Measurements from ENCODE around the gene SUSD1.
A peak's percentile ranks its signal among the peaks of the same experiment; 100 is the strongest.

SUSD1 gene

GRCh38 chr9:111994831-111995458, 180.2 kb downstream of the SUSD1 start:
- no peak for DNase-seq (ENCODE audit: insufficient read length, low spot score)
- TF ChIP-seq SPI1 (IDR thresholded peaks at IDR 0.05; ENCODE audit: low read depth, low read length) (peak; percentile 55), TAF1 (IDR thresholded peaks at IDR 0.05; ENCODE audit: low read depth, low read length) (no peak)
- FAIRE-seq: peak; percentile 89

GRCh38 chr9:111993319-111993718, 181.8 kb downstream of the SUSD1 start:
- FAIRE-seq: no peak
- no peak for DNase-seq (ENCODE audit: insufficient read length, low spot score)
- TF ChIP-seq TAF1 (IDR thresholded peaks at IDR 0.05; ENCODE audit: low read depth, low read length): no peak
- no peak for TF ChIP-seq POLR2A (IDR thresholded peaks at IDR 0.05; ENCODE audit: low read depth, low read length)
- no peak for TF ChIP-seq SPI1 (IDR thresholded peaks at IDR 0.05; ENCODE audit: low read depth, low read length)
- TF ChIP-seq POU2F2 (IDR thresholded peaks at IDR 0.05; ENCODE audit: low read depth, low read length): no peak
- TF ChIP-seq PAX5 (IDR thresholded peaks at IDR 0.05; ENCODE audit: insufficient read depth, low read length, severe bottlenecking): no peak
- TF ChIP-seq POLR2AphosphoS5 (IDR thresholded peaks at IDR 0.05; ENCODE audit: low read depth, low read length): no peak

GRCh38 chr9:111992523-111992922, 182.6 kb downstream of the SUSD1 start:
- FAIRE-seq (peak; percentile 94), DNase-seq (ENCODE audit: insufficient read length, low spot score) (no peak)
- TF ChIP-seq POU2F2 (IDR thresholded peaks at IDR 0.05; ENCODE audit: low read depth, low read length) (peak; percentile 84), SPI1 (IDR thresholded peaks at IDR 0.05; ENCODE audit: low read depth, low read length) (no peak)

- TF ChIP-seq PAX5 (IDR thresholded peaks at IDR 0.05; ENCODE audit: insufficient read depth, low read length, severe bottlenecking) (no peak), POLR2AphosphoS5 (IDR thresholded peaks at IDR 0.05; ENCODE audit: low read depth, low read length) (no peak), POU2F2 (IDR thresholded peaks at IDR 0.05; ENCODE audit: low read depth, low read length) (no peak), TAF1 (IDR thresholded peaks at IDR 0.05; ENCODE audit: low read depth, low read length) (no peak), SPI1 (IDR thresholded peaks at IDR 0.05; ENCODE audit: low read depth, low read length) (no peak), POLR2A (IDR thresholded peaks at IDR 0.05; ENCODE audit: low read depth, low read length) (no peak)
- no peak for FAIRE-seq
Observed at GRCh38 chr9:111991179-111991578, 183.9 kb downstream of the SUSD1 start.

More at GRCh38 chr9:111991179-111991578, 183.9 kb downstream of the SUSD1 start:
- no peak for DNase-seq (ENCODE audit: insufficient read length, low spot score)
